ENCODE data around the gene DHX34.
"Not testable (repeated sequence)": the region's sequence is repeated elsewhere in the genome, so short reads cannot be mapped to it uniquely, and the experiment has no call there.

Gene DHX34

DNA sequence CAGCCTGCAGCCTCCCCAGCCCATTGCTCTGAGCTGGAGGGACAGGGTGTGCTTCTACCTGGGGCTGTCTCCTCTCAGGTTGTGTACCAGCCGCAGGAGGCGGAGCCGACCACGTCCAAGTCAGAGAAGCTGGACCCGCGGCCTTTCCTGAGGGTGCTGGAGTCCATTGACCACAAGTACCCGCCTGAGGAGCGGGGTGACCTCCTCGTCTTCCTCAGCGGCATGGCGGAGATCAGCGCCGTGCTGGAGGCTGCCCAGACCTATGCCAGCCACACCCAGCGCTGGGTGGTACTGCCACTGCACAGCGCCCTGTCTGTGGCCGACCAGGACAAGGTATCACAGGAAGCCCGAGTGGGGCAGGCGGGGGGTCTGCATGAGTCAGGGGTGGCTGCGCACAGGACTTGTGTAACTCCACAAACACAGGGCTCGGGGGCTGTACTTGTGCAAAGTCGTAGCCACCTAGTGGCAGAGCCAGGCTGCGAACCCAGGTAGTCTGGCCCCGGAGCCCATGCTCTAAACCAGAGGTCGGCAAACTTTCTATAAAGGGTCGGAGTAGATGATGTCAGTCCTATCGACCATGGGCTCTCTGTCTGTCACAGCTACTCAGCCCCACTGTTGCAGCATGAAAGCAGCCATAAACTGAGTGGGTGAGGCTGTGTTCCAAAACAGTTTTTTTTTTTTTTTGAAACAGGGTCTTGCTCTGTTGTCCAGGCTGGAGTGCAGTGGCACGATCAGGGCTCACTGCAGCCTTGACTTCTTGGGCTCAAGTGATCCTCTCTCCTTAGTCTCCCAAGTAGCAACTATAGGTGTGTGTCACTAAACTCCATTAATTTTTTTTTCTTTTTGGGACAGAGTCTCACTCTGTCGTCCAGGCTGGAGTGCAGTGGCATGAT lies 8.9 kb downstream of the DHX34 start:
- Mint-ChIP-seq H3K36me3 (ENCODE audit: insufficient read depth) (peaks cover 77% of the 10 kb centered on the region), H3K4me1 (peaks cover 16% of the 10 kb centered on the region), H3K4me3 (no peak overlapping the region), H3K27ac (ENCODE audit: low read depth) (no peak overlapping the region), H3K9me3 (no peaks in the 10 kb centered on the region), H3K27me3 (no peaks in the 10 kb centered on the region)
- no peak for ATAC-seq (replicated peaks; ENCODE audit: extremely low read depth, poor library complexity, severe bottlenecking)
- no peak for DNase-seq (ENCODE audit: low spot score in 2 of 2)

GRCh38 chr19:47358936-47359335 lies 9.8 kb downstream of the DHX34 start:
- Mint-ChIP-seq H3K4me1 (peaks cover 16% of the 10 kb centered on the region), H3K27ac (ENCODE audit: low read depth) (no peak overlapping the region), H3K36me3 (ENCODE audit: insufficient read depth) (peaks cover 79% of the 10 kb centered on the region), H3K27me3 (no peaks in the 10 kb centered on the region), H3K4me3 (no peak overlapping the region), H3K9me3 (no peaks in the 10 kb centered on the region)
- DNase-seq (ENCODE audit: low spot score in 2 of 2) = no peak
- ATAC-seq (replicated peaks; ENCODE audit: extremely low read depth, poor library complexity, severe bottlenecking) = no peak

DNA sequence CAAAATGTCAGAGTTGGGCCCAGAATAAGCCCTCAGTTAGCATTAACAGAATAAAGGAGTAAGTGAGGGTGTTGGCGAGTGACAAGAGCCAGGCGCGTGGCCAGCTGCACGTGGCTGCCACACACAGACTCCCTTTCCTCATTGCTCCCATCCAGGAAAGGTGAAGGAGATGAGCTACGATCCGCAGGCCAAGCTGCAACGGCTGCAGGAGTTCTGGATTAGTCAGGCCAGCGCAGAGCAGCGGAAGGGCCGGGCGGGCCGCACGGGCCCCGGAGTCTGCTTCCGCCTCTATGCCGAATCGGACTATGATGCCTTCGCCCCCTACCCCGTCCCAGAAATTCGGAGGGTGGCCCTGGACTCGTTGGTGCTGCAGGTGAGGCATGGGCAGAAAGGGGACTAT lies 13.2 kb downstream of the DHX34 start:
- no peak for DNase-seq (ENCODE audit: low spot score in 2 of 2)
- peaks cover 73% of the 10 kb centered on the region for H3K36me3 Mint-ChIP-seq (ENCODE audit: insufficient read depth)
- no peaks in the 10 kb centered on the region for H3K27me3 Mint-ChIP-seq
- no peak overlapping the region for H3K4me3 Mint-ChIP-seq
- H3K9me3 Mint-ChIP-seq = no peaks in the 10 kb centered on the region
- peaks cover 11% of the 10 kb centered on the region for H3K4me1 Mint-ChIP-seq
- no peak overlapping the region for H3K27ac Mint-ChIP-seq (ENCODE audit: low read depth)
- no peak for ATAC-seq (replicated peaks; ENCODE audit: extremely low read depth, poor library complexity, severe bottlenecking)

DNA sequence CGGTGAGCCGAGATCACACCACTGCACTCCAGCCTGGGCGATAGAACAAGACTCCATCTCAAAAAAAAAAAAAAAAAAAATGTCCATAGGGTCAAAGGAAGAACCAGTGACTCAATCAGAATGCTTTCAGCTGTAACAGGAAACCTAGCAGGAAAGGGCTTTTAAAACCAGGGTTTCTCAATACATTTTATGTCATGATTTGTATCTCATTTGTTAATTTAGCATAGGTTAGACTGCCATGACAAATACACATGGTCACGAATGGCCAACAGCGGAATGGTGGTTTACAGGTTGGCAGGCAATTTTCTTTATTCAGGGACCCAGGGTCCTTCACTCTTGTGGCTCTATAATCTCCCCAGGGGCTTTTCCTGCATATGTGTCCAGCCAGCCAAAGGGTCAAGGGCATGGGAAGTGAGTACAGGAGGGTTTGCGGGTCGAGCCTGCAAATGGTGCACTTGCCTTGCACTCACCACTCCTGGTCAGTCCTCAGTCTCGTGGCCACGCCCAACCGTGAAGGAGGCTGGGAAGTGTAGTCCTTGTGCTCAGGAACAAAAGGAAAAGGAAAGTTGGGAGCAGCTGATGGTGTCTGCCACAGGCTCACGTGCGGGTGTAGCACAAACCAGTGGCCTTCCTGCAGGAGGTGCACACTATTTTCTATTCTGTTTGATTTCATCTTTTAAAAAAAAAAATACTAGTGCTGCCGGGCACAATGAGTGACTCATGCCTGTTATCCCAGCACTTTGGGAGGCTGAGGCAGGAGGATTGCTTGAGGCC lies 14.8 kb downstream of the DHX34 start:
- DNase-seq (ENCODE audit: low spot score in 2 of 2) (no peak), ATAC-seq (replicated peaks; ENCODE audit: extremely low read depth, poor library complexity, severe bottlenecking) (no peak)
- no peaks in the 10 kb centered on the region for H3K27me3 Mint-ChIP-seq
- peaks cover 70% of the 10 kb centered on the region for H3K36me3 Mint-ChIP-seq (ENCODE audit: insufficient read depth)
- no peaks in the 10 kb centered on the region for H3K9me3 Mint-ChIP-seq
- peaks cover 11% of the 10 kb centered on the region for H3K4me1 Mint-ChIP-seq
- no peak overlapping the region for H3K27ac Mint-ChIP-seq (ENCODE audit: low read depth)
- no peak overlapping the region for H3K4me3 Mint-ChIP-seq

DNA sequence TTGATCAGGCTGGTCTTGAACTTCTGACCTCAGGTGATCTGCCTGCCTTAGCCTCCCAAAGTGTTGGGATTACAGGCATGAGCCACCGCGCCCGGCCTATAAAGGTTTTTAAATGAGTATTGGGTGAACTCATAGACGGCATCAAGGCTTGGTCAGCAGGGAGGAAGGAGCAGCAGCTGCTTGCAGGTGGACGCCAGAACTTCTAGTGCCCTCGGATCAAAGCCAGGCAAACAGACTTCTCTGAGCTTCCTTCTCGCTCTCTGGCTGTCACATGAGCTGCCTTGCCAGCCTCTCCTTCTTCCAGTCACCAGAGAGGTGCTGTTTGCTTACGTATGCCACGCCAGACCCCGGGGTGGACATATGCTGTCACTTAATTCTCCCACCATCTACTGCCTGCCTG lies 16.3 kb downstream of the DHX34 start:
- not testable (repeated sequence) for H3K27me3 Mint-ChIP-seq; H3K4me3 Mint-ChIP-seq; H3K27ac Mint-ChIP-seq (ENCODE audit: low read depth); DNase-seq (ENCODE audit: low spot score in 2 of 2); H3K9me3 Mint-ChIP-seq; ATAC-seq (replicated peaks; ENCODE audit: extremely low read depth, poor library complexity, severe bottlenecking)
- H3K4me1 Mint-ChIP-seq = peaks cover 11% of the 10 kb centered on the region
- peaks cover 70% of the 10 kb centered on the region for H3K36me3 Mint-ChIP-seq (ENCODE audit: insufficient read depth)

- no peak for DNase-seq (ENCODE audit: low spot score in 2 of 2)
- no peak overlapping the region for H3K27ac Mint-ChIP-seq (ENCODE audit: low read depth)
- H3K9me3 Mint-ChIP-seq = no peaks in the 10 kb centered on the region
- H3K4me3 Mint-ChIP-seq = no peak overlapping the region
- no peaks in the 10 kb centered on the region for H3K27me3 Mint-ChIP-seq
- ATAC-seq (replicated peaks; ENCODE audit: extremely low read depth, poor library complexity, severe bottlenecking) = no peak
- peaks cover 45% of the 10 kb centered on the region for H3K36me3 Mint-ChIP-seq (ENCODE audit: insufficient read depth)
- H3K4me1 Mint-ChIP-seq = no peaks in the 10 kb centered on the region
Observed at GRCh38 chr19:47370045-47370611, 21.0 kb downstream of the DHX34 start.

DNA sequence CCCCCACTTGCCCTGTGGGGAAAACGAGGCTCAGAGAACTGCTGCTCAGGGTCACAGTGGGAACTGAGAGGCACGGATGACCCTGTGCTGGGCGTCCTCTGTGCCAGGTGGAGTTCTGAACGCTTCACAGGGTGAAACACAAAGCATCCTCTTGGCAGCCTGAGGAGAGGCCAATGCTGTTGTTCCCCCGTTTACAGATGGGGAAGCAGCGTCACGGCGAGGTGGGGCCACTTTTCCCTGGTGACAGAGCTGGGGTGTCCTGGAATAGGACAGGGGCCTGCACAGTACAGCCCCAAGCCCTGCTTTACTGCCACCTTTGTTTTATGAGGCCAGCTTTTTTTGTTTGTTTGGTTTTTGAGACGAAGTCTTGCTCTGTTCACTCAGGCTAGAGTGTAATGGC lies 22.1 kb downstream of the DHX34 start:
- DNase-seq (ENCODE audit: low spot score in 2 of 2) (no peak), ATAC-seq (replicated peaks; ENCODE audit: extremely low read depth, poor library complexity, severe bottlenecking) (no peak)
- H3K36me3 Mint-ChIP-seq (ENCODE audit: insufficient read depth) = peaks cover 38% of the 10 kb centered on the region
- no peaks in the 10 kb centered on the region for H3K9me3 Mint-ChIP-seq
- H3K4me3 Mint-ChIP-seq = no peak overlapping the region
- no peaks in the 10 kb centered on the region for H3K27me3 Mint-ChIP-seq
- H3K4me1 Mint-ChIP-seq = no peaks in the 10 kb centered on the region
- H3K27ac Mint-ChIP-seq (ENCODE audit: low read depth) = no peak overlapping the region

DNA sequence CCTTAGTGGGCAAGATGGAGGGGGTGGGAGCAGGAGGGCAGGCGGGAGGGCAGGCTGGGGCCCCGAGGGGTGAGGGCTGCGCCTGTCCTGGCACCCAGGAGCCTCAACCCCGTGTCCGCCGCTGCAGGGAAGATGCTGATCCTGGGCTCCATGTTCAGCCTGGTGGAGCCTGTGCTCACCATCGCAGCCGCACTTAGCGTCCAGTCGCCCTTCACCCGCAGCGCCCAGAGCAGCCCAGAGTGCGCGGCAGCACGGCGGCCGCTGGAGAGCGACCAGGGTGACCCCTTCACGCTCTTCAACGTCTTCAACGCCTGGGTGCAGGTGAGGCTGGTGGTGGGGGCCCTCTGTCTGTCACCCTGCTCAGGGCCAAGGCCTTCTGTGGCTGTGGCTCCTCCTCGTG lies 23.5 kb downstream of the DHX34 start:
- no peak for DNase-seq (ENCODE audit: low spot score in 2 of 2)
- Mint-ChIP-seq H3K27me3 (no peaks in the 10 kb centered on the region), H3K4me3 (no peak overlapping the region)

DNA sequence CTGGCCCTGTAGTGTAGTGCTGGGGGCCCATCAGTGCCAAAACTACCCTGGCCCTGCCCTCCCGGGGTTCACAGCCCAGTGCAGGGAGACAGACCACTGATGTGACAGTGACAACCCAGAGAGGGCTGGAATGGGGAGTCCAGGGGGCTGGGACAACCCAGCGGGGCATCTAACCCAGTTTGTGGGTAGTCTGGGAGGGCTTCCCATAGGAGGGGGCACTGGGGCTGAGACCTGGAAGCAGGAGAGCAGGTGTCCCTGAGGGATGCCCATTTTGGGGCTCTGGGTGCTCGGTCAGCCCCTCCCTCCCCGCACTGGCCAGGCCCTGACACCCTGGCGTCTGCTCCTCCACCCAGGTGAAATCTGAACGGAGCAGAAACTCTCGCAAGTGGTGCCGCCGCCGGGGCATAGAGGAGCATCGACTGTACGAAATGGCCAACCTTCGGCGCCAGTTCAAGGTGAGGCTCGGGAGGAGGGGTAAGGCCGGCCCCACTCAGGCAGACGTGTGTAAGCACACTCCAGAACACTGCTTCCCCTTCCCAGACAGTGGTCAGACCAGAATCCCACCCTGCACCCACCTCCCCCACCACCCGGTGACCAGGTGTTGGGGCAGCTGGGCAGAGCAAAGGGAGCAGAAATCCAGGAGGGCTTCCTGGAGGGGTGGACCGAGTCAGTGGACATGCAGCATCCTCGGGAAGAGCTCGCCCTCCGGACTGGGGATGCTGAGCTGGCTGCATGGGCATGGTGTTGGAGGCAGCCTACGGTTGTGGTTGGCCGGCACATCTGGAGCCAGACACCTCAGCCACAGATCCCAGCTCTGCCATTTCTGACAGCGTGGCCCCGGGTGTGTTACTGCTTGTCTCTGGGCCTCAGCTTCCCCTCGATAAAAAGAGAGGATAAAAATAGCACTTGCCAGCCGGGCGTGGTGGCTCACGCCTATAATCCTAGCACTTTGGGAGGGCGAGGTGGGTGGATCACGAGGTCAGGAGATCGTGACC lies 24.4 kb downstream of the DHX34 start:
- no peaks in the 10 kb centered on the region for H3K9me3 Mint-ChIP-seq
- DNase-seq (ENCODE audit: low spot score in 2 of 2) (no peak), ATAC-seq (replicated peaks; ENCODE audit: extremely low read depth, poor library complexity, severe bottlenecking) (no peak)
- no peaks in the 10 kb centered on the region for H3K27me3 Mint-ChIP-seq
- H3K4me1 Mint-ChIP-seq = no peaks in the 10 kb centered on the region
- no peak overlapping the region for H3K4me3 Mint-ChIP-seq
- no peak overlapping the region for H3K27ac Mint-ChIP-seq (ENCODE audit: low read depth)
- peaks cover 26% of the 10 kb centered on the region for H3K36me3 Mint-ChIP-seq (ENCODE audit: insufficient read depth)

More for the DNA sequence above, 23.5 kb downstream of the DHX34 start:
- H3K36me3 Mint-ChIP-seq (ENCODE audit: insufficient read depth) = peaks cover 32% of the 10 kb centered on the region
- no peak overlapping the region for H3K27ac Mint-ChIP-seq (ENCODE audit: low read depth)
- no peaks in the 10 kb centered on the region for H3K9me3 Mint-ChIP-seq
- no peak for ATAC-seq (replicated peaks; ENCODE audit: extremely low read depth, poor library complexity, severe bottlenecking)
- H3K4me1 Mint-ChIP-seq = no peaks in the 10 kb centered on the region

- ATAC-seq (replicated peaks; ENCODE audit: extremely low read depth, poor library complexity, severe bottlenecking) = no peak
- Mint-ChIP-seq H3K27me3 (no peaks in the 10 kb centered on the region), H3K4me1 (no peaks in the 10 kb centered on the region), H3K4me3 (no peak overlapping the region), H3K9me3 (no peaks in the 10 kb centered on the region), H3K36me3 (ENCODE audit: insufficient read depth) (peaks cover 14% of the 10 kb centered on the region), H3K27ac (ENCODE audit: low read depth) (no peak overlapping the region)
- no peak for DNase-seq (ENCODE audit: low spot score in 2 of 2)
Observed at GRCh38 chr19:47374876-47375693, 26.0 kb downstream of the DHX34 start.

- H3K36me3 Mint-ChIP-seq (ENCODE audit: insufficient read depth) = peaks cover 10% of the 10 kb centered on the region
- H3K27ac Mint-ChIP-seq (ENCODE audit: low read depth) = no peak overlapping the region
- H3K27me3 Mint-ChIP-seq = no peaks in the 10 kb centered on the region
- no peaks in the 10 kb centered on the region for H3K9me3 Mint-ChIP-seq
- no peak overlapping the region for H3K4me3 Mint-ChIP-seq
- peaks cover 5% of the 10 kb centered on the region for H3K4me1 Mint-ChIP-seq
- ATAC-seq (replicated peaks; ENCODE audit: extremely low read depth, poor library complexity, severe bottlenecking) (no peak), DNase-seq (ENCODE audit: low spot score in 2 of 2) (no peak)
Observed at GRCh38 chr19:47375694-47376588, 26.8 kb downstream of the DHX34 start.

Measured in central memory CD8-positive, alpha-beta T cell (primary cell).